IMR-90 (cell line): ENCODE data around the gene SLC8A1. TPM values are rescaled to one million over a fixed set of nuclear protein-coding genes. Genes with fewer than 3 reads are reported as not detected.
A peak's percentile ranks its signal among the peaks of the same experiment; 100 is the strongest.

ENCODE experiments used
- ATAC-seq: fragments of 200-7000 bp; cut with Tn5 transposase; 2 replicates; pipeline ENCODE4 v1.9.1; 2020; ENCODE audit warnings: low read depth, mild to moderate bottlenecking, moderate library complexity
- BruUV-seq: library from RNA; stranded (reverse); fragments of 400-500 nt; replicated peaks from 2 replicates; lab custom pipeline; 2021; lab: Mats Ljungman, UMichigan
- CTCF ChIA-PET: fragments of 300-600 bp; formaldehyde crosslinking; extraction: SDS; loops from one replicate; lab custom pipeline; 2021; ENCODE audit warnings: antibody characterized with exemption; lab: Yijun Ruan, JAX
- POLR2A ChIA-PET: fragments of 300-600 bp; sonication (Branson Sonifier 250); formaldehyde crosslinking; loops from one replicate; lab custom pipeline; 2022; ENCODE audit warnings: antibody characterized with exemption; ENCODE audit not compliant: unreplicated experiment; lab: Charles Lee
- DNase-seq: peaks from one replicate; pipeline ENCODE4 v3.0.0; 2013
- H2AFZ ChIP-seq: replicated peaks from 2 replicates; pipeline ENCODE3; 2013; ENCODE audit warnings: low read length, mild to moderate bottlenecking; ENCODE audit not compliant: poor library complexity
- H2AK5ac ChIP-seq: 2 replicates; pipeline ENCODE4 v1.6.1; 2013; ENCODE audit warnings: low read depth, low read length, inconsistent platforms
- H2AK9ac ChIP-seq: replicated peaks from 2 replicates; pipeline ENCODE3; 2013; ENCODE audit warnings: mild to moderate bottlenecking, low read depth, low read length, moderate library complexity; ENCODE audit not compliant: poor library complexity
- H2BK120ac ChIP-seq: 2 replicates; pipeline ENCODE4 v1.6.1; 2013; ENCODE audit warnings: low read depth, low read length, inconsistent platforms
- H2BK15ac ChIP-seq: 3 replicates; pipeline ENCODE4 v1.6.1; 2013; ENCODE audit warnings: low read depth, low read length, inconsistent platforms
- H2BK20ac ChIP-seq: 2 replicates; pipeline ENCODE4 v1.6.1; 2013; ENCODE audit warnings: low read depth, mild to moderate bottlenecking, inconsistent platforms, low read length, moderate library complexity
- H2BK5ac ChIP-seq: 2 replicates; pipeline ENCODE4 v1.6.1; 2013; ENCODE audit warnings: mild to moderate bottlenecking, low read depth, low read length, inconsistent platforms; ENCODE audit not compliant: poor library complexity, severe bottlenecking
- H3K14ac ChIP-seq: replicated peaks from 2 replicates; pipeline ENCODE4 v1.6.1; 2013; ENCODE audit warnings: low read depth, low read length, inconsistent platforms
- H3K18ac ChIP-seq: 2 replicates; pipeline ENCODE4 v1.6.1; 2013; ENCODE audit warnings: low read depth, low read length, control low read depth
- H3K23ac ChIP-seq: 2 replicates; pipeline ENCODE4 v1.6.1; 2013; ENCODE audit warnings: low read depth, low read length, inconsistent platforms
- H3K27ac ChIP-seq: 2 replicates; pipeline ENCODE4 v1.5.1; 2013; ENCODE audit warnings: mild to moderate bottlenecking, control low read depth, low read length; ENCODE audit not compliant: insufficient read depth
- H3K27me3 ChIP-seq: 2 replicates; pipeline ENCODE4 v1.6.1; 2013; ENCODE audit warnings: low read length; ENCODE audit not compliant: control insufficient read depth, insufficient read depth
- H3K36me3 ChIP-seq: 2 replicates; pipeline ENCODE4 v1.6.1; 2013; ENCODE audit warnings: low read length, mixed read lengths; ENCODE audit not compliant: control insufficient read depth, insufficient read depth
- H3K4ac ChIP-seq: 2 replicates; pipeline ENCODE4 v1.6.1; 2013; ENCODE audit warnings: low read depth, low read length, inconsistent platforms
- H3K4me1 ChIP-seq: 2 replicates; pipeline ENCODE4 v1.6.1; 2013; ENCODE audit warnings: low read length, mixed read lengths; ENCODE audit not compliant: control insufficient read depth, insufficient read depth
- H3K4me2 ChIP-seq: 2 replicates; pipeline ENCODE4 v1.6.1; 2013; ENCODE audit warnings: low read depth, mild to moderate bottlenecking, control low read depth, low read length, moderate library complexity
- H3K4me3 ChIP-seq: 2 replicates; pipeline ENCODE4 v1.5.1; 2013; ENCODE audit warnings: low read depth, mild to moderate bottlenecking, control low read depth, low read length, moderate library complexity; ENCODE audit not compliant: insufficient read depth
- H3K56ac ChIP-seq: 2 replicates; pipeline ENCODE4 v1.6.1; 2013; ENCODE audit warnings: low read length, inconsistent platforms; ENCODE audit not compliant: insufficient read depth; ENCODE audit errors: extremely low read depth
- H3K79me1 ChIP-seq, 2 experiments: 2 replicates each; pipeline ENCODE4 v1.6.1; 2013; ENCODE audit warnings: low read length in 2 of 2, inconsistent platforms in 1 of 2, low read depth in 1 of 2
- H3K9ac ChIP-seq: 2 replicates; pipeline ENCODE4 v1.6.1; 2013; ENCODE audit warnings: low read depth, low read length, control low read depth
- H3K9me1 ChIP-seq: 2 replicates; pipeline ENCODE4 v1.6.1; 2013; ENCODE audit warnings: low read length, inconsistent platforms; ENCODE audit not compliant: insufficient read depth
- H3K9me3 ChIP-seq: 2 replicates; pipeline ENCODE4 v1.6.1; 2013; ENCODE audit warnings: low read length; ENCODE audit not compliant: control insufficient read depth, insufficient read depth
- H4K20me1 ChIP-seq: 2 replicates; pipeline ENCODE4 v1.6.1; 2013; ENCODE audit warnings: low read length, inconsistent platforms; ENCODE audit not compliant: insufficient read depth
- H4K5ac ChIP-seq: 2 replicates; pipeline ENCODE4 v1.6.1; 2013; ENCODE audit warnings: mild to moderate bottlenecking, low read depth, low read length, control low read depth
- H4K8ac ChIP-seq, 2 experiments: 2 replicates each; pipeline ENCODE4 v1.6.1; 2013; ENCODE audit warnings: low read depth in 2 of 2, low read length in 2 of 2, control low read depth in 1 of 2, inconsistent platforms in 1 of 2
- H4K91ac ChIP-seq: 2 replicates; pipeline ENCODE4 v1.6.1; 2013; ENCODE audit warnings: low read depth, low read length, inconsistent platforms; ENCODE audit not compliant: insufficient read depth
- BHLHE40 ChIP-seq: fragments of 150-350 bp; IDR thresholded peaks from 2 replicates; pipeline ENCODE4 v1.6.1; 2016; ENCODE audit warnings: mild to moderate bottlenecking, low read depth, low read length
- CEBPB ChIP-seq: IDR thresholded peaks from 2 replicates; pipeline ENCODE4 v1.6.1; 2012; ENCODE audit warnings: low read depth, low read length, improper control_type of control experiment
- CHD1 ChIP-seq: IDR thresholded peaks from 2 replicates; pipeline ENCODE4 v1.6.1; 2012; ENCODE audit warnings: low read depth, low read length, improper control_type of control experiment
- FOS ChIP-seq: fragments of 150-350 bp; IDR thresholded peaks from 2 replicates; pipeline ENCODE4 v1.6.1; 2016; ENCODE audit warnings: low read depth, low read length
- MAZ ChIP-seq: IDR thresholded peaks from 2 replicates; pipeline ENCODE4 v1.6.1; 2012; ENCODE audit warnings: low read depth, mild to moderate bottlenecking, low read length, improper control_type of control experiment, moderate library complexity, borderline replicate concordance
- MXI1 ChIP-seq: IDR thresholded peaks from 2 replicates; pipeline ENCODE4 v1.6.1; 2012; ENCODE audit warnings: low read depth, mild to moderate bottlenecking, low read length, moderate library complexity, borderline replicate concordance
- NFE2L2 ChIP-seq: fragments of 150-350 bp; IDR thresholded peaks from 2 replicates; pipeline ENCODE4 v1.6.1; 2016; ENCODE audit warnings: low read depth, mild to moderate bottlenecking, low read length
- POLR2A ChIP-seq: IDR thresholded peaks from 2 replicates; pipeline ENCODE4 v1.6.1; 2012; ENCODE audit warnings: mild to moderate bottlenecking, low read depth, low read length
- RAD21 ChIP-seq: IDR thresholded peaks from 2 replicates; pipeline ENCODE4 v1.6.1; 2012; ENCODE audit warnings: low read length, improper control_type of control experiment
- RCOR1 ChIP-seq: IDR thresholded peaks from 2 replicates; pipeline ENCODE4 v1.6.1; 2012; ENCODE audit warnings: mild to moderate bottlenecking, low read length, improper control_type of control experiment; ENCODE audit not compliant: insufficient replicate concordance
- SMC3 ChIP-seq: fragments of 150-350 bp; IDR thresholded peaks from 2 replicates; pipeline ENCODE4 v1.6.1; 2016; ENCODE audit warnings: low read depth, mild to moderate bottlenecking, antibody characterized with exemption, low read length, moderate library complexity
- WGBS, 2 experiments: methylation state at CpG; one replicate each; pipeline versions ENCODE4 v1.1.5 to v1.1.7; 2013; ENCODE audit warnings: missing lambda C conversion rate in 2 of 2; ENCODE audit not compliant: insufficient read length in 1 of 2; ENCODE audit errors: extremely low coverage in 2 of 2; 5-methylcytosine and 5-hydroxymethylcytosine counted together
- dilution Hi-C: fragments of 300-500 bp; cut with HindIII; formaldehyde crosslinking; loops from one replicate; pipeline ENCODE4 v1.14.3; 2018; ENCODE audit warnings: low sequenced_read_pairs; ENCODE audit not compliant: unreplicated experiment
- in situ Hi-C: fragments of 300-500 bp; cut with MboI; formaldehyde crosslinking; loops from 3 replicates; pipeline ENCODE4 v1.14.3; 2019; ENCODE audit warnings: low sequenced_read_pairs, inconsistent platforms, mixed read lengths
- intact Hi-C: fragments of 100-400 bp; cut with micrococcal nuclease; formaldehyde crosslinking; loops from 2 replicates; pipeline ENCODE4 v1.10.0; 2022
- polyA plus RNA-seq, 3 experiments: library from polyadenylated mRNA; depleted of rRNA; stranded (reverse); fragments of >200 nt; gene quantifications; 2 replicates each; pipeline ENCODE4 v1.2.3, GENCODE V29; 2012; ENCODE audit warnings: low replicate concordance in 1 of 3
- total RNA-seq: library from RNA; depleted of rRNA; stranded (reverse); fragments of >200 nt; gene quantifications from 2 replicates; pipeline ENCODE4 v1.2.3, GENCODE V29; 2012
- TF ChIP-seq, protein P1 (sequence below): fragments of 150-350 bp; IDR thresholded peaks from 2 replicates; pipeline ENCODE4 v1.6.1; 2017; ENCODE audit warnings: mild to moderate bottlenecking, antibody characterized with exemption, low read length, low read depth
- TF ChIP-seq, protein P2 (sequence below): conservative IDR thresholded peaks from 2 replicates; pipeline ENCODE4 v1.5.1; 2012; ENCODE audit warnings: mild to moderate bottlenecking, low read depth, low read length, improper control_type of control experiment
- TF ChIP-seq, protein P3 (sequence below): fragments of 150-350 bp; IDR thresholded peaks from 2 replicates; pipeline ENCODE4 v1.6.1; 2016; ENCODE audit warnings: low read depth, mild to moderate bottlenecking, low read length, moderate library complexity, borderline replicate concordance

SLC8A1 gene
- total and polyA plus RNA-seq, 2 of the 4 experiments (the other 2 are of a cell fraction) = 7.7 to 57.0 TPM

DNA sequence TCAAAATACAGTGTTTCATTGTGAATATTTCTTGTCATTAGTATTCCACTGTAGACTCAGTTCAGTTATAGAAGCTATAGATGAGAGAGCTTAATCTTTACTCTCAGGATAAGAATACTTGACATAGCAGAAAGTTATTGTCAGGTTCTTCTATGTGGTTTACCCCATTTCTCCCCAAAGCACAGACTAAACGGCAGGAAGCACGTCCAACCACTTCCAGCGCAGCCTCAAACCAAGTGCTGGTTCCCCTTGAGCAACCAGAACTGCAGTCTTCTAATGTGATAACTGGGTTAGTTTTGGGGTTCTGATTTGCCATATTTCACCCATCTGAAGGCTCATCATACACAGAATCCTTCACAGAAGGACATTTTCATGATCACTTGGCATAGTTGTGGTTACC is 324.7 kb downstream of the SLC8A1 start:
- Histone ChIP-seq H3K9ac (peak overlapping the region; percentile 79), H3K79me1 (peaks cover 21 to 47% of the 10 kb centered on the region in 2 experiments), H2AFZ (no peak overlapping the region), H3K14ac (peak overlapping the region; percentile 91), H4K91ac (peak overlapping the region; percentile 96), H3K27me3 (no peaks in the 10 kb centered on the region), H4K8ac (peak overlapping the region; percentile 83 to 95), H2BK20ac (peak overlapping the region; percentile 99), H3K4me2 (no peak overlapping the region), H2BK5ac (peak overlapping the region; percentile 100), H2BK15ac (peak overlapping the region; percentile 99), H2AK9ac (peak overlapping the region; percentile 62), H2AK5ac (peak overlapping the region; percentile 93), H3K18ac (peak overlapping the region; percentile 100), H3K9me3 (no peaks in the 10 kb centered on the region), H3K27ac (peak overlapping the region; percentile 97), H3K56ac (peak overlapping the region; percentile 83), H3K9me1 (peaks cover 19% of the 10 kb centered on the region), H3K36me3 (peaks cover 2% of the 10 kb centered on the region; the same call in 1 of the 2 replicates), H4K5ac (peak overlapping the region; percentile 100), H3K4me3 (no peak overlapping the region), H3K4ac (peak overlapping the region; percentile 94), H2BK120ac (peak overlapping the region; percentile 95), H4K20me1 (no peaks in the 10 kb centered on the region), H3K23ac (peak overlapping the region; percentile 78), H3K4me1 (peaks cover 47% of the 10 kb centered on the region)
- ATAC-seq (no peak), DNase-seq (no peak)
- no TSS peak for BruUV-seq
- WGBS, 2 experiments = no CpG with 5 or more reads among the region's 3 CpGs
- in situ Hi-C loops = no loop called here
- POLR2A ChIA-PET = interaction anchor here (0.6 to 1.0 kb wide), 2 partner anchors 23 to 401 kb away, joined by 3 read pairs; no protein-coding TSS in a partner anchor
- CTCF ChIA-PET = interaction anchor here (0.6 to 1.1 kb wide), 3 partner anchors 10 to 623 kb away, joined by 3 to 4 read pairs (median 3); no protein-coding TSS in a partner anchor
- TF ChIP-seq RCOR1 (no peak), RAD21 (no peak), MAZ (no peak), CHD1 (no peak), POLR2A (no peak), CEBPB (no peak), FOS (no peak), MXI1 (no peak), SMC3 (no peak), BHLHE40 (no peak), NFE2L2 (no peak)
- TF ChIP-seq, protein P1, sequence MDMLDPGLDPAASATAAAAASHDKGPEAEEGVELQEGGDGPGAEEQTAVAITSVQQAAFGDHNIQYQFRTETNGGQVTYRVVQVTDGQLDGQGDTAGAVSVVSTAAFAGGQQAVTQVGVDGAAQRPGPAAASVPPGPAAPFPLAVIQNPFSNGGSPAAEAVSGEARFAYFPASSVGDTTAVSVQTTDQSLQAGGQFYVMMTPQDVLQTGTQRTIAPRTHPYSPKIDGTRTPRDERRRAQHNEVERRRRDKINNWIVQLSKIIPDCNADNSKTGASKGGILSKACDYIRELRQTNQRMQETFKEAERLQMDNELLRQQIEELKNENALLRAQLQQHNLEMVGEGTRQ = no peak
- TF ChIP-seq, protein P2, sequence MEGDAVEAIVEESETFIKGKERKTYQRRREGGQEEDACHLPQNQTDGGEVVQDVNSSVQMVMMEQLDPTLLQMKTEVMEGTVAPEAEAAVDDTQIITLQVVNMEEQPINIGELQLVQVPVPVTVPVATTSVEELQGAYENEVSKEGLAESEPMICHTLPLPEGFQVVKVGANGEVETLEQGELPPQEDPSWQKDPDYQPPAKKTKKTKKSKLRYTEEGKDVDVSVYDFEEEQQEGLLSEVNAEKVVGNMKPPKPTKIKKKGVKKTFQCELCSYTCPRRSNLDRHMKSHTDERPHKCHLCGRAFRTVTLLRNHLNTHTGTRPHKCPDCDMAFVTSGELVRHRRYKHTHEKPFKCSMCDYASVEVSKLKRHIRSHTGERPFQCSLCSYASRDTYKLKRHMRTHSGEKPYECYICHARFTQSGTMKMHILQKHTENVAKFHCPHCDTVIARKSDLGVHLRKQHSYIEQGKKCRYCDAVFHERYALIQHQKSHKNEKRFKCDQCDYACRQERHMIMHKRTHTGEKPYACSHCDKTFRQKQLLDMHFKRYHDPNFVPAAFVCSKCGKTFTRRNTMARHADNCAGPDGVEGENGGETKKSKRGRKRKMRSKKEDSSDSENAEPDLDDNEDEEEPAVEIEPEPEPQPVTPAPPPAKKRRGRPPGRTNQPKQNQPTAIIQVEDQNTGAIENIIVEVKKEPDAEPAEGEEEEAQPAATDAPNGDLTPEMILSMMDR = no peak
- TF ChIP-seq, protein P3, sequence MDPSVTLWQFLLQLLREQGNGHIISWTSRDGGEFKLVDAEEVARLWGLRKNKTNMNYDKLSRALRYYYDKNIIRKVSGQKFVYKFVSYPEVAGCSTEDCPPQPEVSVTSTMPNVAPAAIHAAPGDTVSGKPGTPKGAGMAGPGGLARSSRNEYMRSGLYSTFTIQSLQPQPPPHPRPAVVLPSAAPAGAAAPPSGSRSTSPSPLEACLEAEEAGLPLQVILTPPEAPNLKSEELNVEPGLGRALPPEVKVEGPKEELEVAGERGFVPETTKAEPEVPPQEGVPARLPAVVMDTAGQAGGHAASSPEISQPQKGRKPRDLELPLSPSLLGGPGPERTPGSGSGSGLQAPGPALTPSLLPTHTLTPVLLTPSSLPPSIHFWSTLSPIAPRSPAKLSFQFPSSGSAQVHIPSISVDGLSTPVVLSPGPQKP = no peak
- dilution Hi-C loops = no loop called here
- intact Hi-C loops = no loop called here
